ENCODE measurements around the gene AMBP. TPM values are rescaled to one million over a fixed set of nuclear protein-coding genes. Genes with fewer than 3 reads are reported as not detected.

Gene AMBP
- total RNA-seq, 4 donors from 2014 or later = not detected

DNA sequence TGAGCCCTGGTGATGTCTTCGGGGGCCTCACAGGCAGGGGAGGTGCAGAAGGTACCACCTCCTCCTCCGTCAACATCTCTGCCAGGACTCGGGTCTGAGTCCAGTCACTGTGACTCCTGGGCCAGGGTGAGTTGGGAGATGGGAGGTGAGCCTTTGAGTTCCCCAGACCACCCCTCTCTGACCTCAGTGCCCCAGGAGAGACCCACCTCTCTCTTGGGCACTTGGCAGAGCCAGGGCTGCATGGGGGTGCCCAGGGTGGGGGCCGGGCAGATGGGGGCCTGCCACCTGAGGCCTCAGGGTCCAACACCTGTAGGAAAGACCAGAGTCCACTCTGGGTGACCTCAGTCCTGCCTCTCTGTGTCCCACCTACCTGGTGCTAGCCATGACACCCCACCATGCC is 14.2 kb upstream of the AMBP start:
- 100% methylated on average over 1 of the region's 4 CpGs for WGBS
- Histone ChIP-seq H3K9me3 (no peaks in the 10 kb centered on the region), H3K4me3 (no peak overlapping the region), H3K36me3 (no peaks in the 10 kb centered on the region), H3K27ac (replicated peaks in 1 of 4) (no peak overlapping the region), H3K27me3 (peaks cover 0 to 51% (median 2%) of the 10 kb centered on the region in 4 donors), H3K4me1 (peaks cover 0 to under 1% (median under 1%) of the 10 kb centered on the region in 4 donors)
- DNase-seq (ENCODE audit: extremely low spot score) = no peak
- TF ChIP-seq POLR2AphosphoS5 (IDR thresholded peaks at IDR 0.05) (no peak), EP300 (IDR thresholded peaks at IDR 0.05) (no peak), POLR2A (IDR thresholded peaks at IDR 0.05; ENCODE audit: low read depth) (no peak)
- TF ChIP-seq, protein P1, sequence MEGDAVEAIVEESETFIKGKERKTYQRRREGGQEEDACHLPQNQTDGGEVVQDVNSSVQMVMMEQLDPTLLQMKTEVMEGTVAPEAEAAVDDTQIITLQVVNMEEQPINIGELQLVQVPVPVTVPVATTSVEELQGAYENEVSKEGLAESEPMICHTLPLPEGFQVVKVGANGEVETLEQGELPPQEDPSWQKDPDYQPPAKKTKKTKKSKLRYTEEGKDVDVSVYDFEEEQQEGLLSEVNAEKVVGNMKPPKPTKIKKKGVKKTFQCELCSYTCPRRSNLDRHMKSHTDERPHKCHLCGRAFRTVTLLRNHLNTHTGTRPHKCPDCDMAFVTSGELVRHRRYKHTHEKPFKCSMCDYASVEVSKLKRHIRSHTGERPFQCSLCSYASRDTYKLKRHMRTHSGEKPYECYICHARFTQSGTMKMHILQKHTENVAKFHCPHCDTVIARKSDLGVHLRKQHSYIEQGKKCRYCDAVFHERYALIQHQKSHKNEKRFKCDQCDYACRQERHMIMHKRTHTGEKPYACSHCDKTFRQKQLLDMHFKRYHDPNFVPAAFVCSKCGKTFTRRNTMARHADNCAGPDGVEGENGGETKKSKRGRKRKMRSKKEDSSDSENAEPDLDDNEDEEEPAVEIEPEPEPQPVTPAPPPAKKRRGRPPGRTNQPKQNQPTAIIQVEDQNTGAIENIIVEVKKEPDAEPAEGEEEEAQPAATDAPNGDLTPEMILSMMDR (IDR thresholded peaks at IDR 0.05) = no peak
- intact Hi-C loops (cut with DNase I) = no loop called here

DNA sequence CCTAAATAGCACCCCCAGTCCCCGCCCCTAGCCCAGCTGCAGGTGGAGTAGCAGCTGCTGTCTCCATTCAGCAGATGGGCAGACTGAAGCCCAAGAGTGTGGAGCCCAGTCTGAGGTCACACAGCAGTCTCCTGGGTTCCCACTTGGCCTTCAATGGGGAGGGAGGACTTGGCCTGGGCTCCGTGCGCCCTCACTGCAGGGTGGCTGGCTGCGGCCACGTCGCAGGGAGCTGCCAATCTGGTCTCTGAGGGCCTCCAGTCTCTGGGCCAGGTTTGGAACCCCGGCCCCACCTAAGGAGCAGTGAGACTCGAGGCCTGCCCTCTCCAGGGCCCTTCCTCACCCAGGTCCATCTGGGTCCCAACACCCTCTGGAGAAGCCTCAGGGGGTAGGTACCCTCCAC is 13.6 kb upstream of the AMBP start:
- H3K9me3 ChIP-seq = no peaks in the 10 kb centered on the region
- H3K4me1 ChIP-seq = no peaks in the 10 kb centered on the region
- no peak overlapping the region for H3K27ac ChIP-seq (replicated peaks in 1 of 4)
- DNase-seq (ENCODE audit: extremely low spot score) = no peak
- no peaks in the 10 kb centered on the region for H3K36me3 ChIP-seq
- TF ChIP-seq EP300 (IDR thresholded peaks at IDR 0.05) = no peak
- TF ChIP-seq POLR2A (IDR thresholded peaks at IDR 0.05; ENCODE audit: low read depth) = no peak
- H3K27me3 ChIP-seq = peaks cover 0 to 45% (median 0%) of the 10 kb centered on the region in 4 donors
- no peak overlapping the region for H3K4me3 ChIP-seq
- WGBS = 78% methylated on average over 4 of the region's 8 CpGs
- intact Hi-C loops (cut with DNase I) = no loop called here

GRCh38 chr9:114090798-114091197 is 12.7 kb upstream of the AMBP start:
- TF ChIP-seq, protein P1 (IDR thresholded peaks at IDR 0.05) = no peak
- intact Hi-C loops (cut with DNase I) = no loop called here
- 95% methylated on average over 4 of the region's 4 CpGs for WGBS

DNA sequence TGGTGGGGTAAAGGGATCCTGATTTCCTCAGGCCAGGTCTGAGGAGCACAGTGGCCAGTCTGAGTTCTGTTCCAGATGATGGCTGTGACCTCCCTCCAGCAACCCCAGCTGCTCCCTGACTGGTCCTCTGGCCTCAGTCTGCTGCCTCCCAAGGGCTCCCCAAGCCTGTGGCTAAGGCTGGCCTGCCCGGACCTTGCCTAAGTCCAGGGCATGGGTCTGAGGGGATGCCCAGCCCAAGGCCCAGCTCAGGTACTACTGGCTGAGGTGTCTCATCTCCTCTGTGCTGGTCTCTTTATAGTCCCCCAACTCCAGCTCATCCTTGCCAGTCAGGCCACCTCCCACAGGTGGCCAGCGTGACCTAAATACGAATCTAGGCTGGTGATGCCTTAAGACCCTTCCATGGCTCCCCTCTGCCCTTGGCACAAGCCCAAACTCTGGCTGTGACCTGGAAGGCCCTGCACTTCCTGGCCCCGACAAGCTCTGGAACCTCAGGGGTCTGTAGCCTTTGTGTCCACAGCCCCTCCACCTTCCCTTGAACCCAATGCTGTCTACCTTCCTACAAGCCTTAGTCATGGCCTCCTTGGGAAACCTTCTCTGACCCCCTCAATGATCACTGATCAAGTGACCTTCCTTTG is 11.2 kb upstream of the AMBP start:
- H3K27ac ChIP-seq (replicated peaks in 1 of 4) = no peak overlapping the region
- 96% methylated on average over 3 of the region's 4 CpGs for WGBS
- peaks cover 0 to 26% (median 0%) of the 10 kb centered on the region in 4 donors for H3K27me3 ChIP-seq
- H3K9me3 ChIP-seq = no peaks in the 10 kb centered on the region
- DNase-seq (ENCODE audit: extremely low spot score) = no peak
- H3K4me3 ChIP-seq = no peak overlapping the region
- intact Hi-C loops (cut with DNase I) = no loop called here
- TF ChIP-seq POLR2A (IDR thresholded peaks at IDR 0.05; ENCODE audit: low read depth) (no peak), EP300 (IDR thresholded peaks at IDR 0.05) (no peak), POLR2AphosphoS5 (IDR thresholded peaks at IDR 0.05) (no peak)
- TF ChIP-seq, protein P1 (IDR thresholded peaks at IDR 0.05) = no peak
- no peaks in the 10 kb centered on the region for H3K36me3 ChIP-seq
- peaks cover 0 to 2% (median 0%) of the 10 kb centered on the region in 4 donors for H3K4me1 ChIP-seq

More at GRCh38 chr9:114090798-114091197, 12.7 kb upstream of the AMBP start:
- Histone ChIP-seq H3K36me3 (no peaks in the 10 kb centered on the region), H3K4me1 (no peaks in the 10 kb centered on the region), H3K27ac (replicated peaks in 1 of 4) (no peak overlapping the region), H3K27me3 (peaks cover 0 to 36% (median 0%) of the 10 kb centered on the region in 4 donors), H3K4me3 (no peak overlapping the region), H3K9me3 (no peaks in the 10 kb centered on the region)
- no peak for DNase-seq (ENCODE audit: extremely low spot score)

DNA sequence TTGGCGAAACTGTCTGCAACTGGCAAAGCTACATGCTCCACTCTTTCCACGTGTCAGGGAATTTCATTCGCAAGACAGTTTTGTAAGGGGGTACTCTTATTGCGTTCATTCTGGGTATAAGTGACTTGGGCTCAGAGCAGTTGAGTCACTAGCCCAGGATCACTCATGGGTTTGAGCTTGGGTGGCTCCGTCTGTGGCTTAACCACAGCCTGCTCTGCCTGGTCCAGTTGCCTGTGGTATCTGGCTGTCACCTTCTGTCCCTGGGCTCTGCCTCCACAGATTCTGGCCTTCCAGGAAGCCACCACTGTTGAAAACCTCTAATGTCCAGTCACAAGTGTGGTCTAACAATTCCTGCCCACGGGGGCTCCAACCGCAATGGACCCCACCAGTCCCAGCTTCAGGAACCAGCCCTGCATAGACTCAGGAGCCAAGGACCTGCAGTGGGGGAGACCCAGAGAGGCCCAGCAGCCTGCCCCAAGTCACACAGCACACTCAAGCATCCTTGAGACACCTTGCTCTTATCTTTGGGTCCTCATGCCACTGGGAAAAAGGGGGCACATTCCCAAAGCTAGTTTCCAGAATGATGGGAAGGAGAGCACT is 10.6 kb upstream of the AMBP start:
- no peak overlapping the region for H3K27ac ChIP-seq (replicated peaks in 1 of 4)
- intact Hi-C loops (cut with DNase I) = no loop called here
- H3K36me3 ChIP-seq = no peaks in the 10 kb centered on the region
- no peaks in the 10 kb centered on the region for H3K9me3 ChIP-seq
- WGBS = 92% methylated on average over 6 of the region's 7 CpGs
- no peak overlapping the region for H3K4me3 ChIP-seq
- H3K27me3 ChIP-seq = peaks cover 0 to 26% (median 0%) of the 10 kb centered on the region in 4 donors
- H3K4me1 ChIP-seq = peaks cover 0 to 3% (median 0%) of the 10 kb centered on the region in 4 donors
- TF ChIP-seq POLR2AphosphoS5 (IDR thresholded peaks at IDR 0.05) (no peak), POLR2A (IDR thresholded peaks at IDR 0.05; ENCODE audit: low read depth) (no peak), EP300 (IDR thresholded peaks at IDR 0.05) (no peak)
- TF ChIP-seq, protein P1 (IDR thresholded peaks at IDR 0.05) = no peak
- no peak for DNase-seq (ENCODE audit: extremely low spot score)

Data from esophagus muscularis mucosa (tissue), 4 donors.